HG03045 (cell line): ENCODE results near the gene STUM.

Experiments
- ATAC-seq: cut with Tn5 transposase; IDR thresholded peaks from one replicate; pipeline ENCODE4 v1.9.1; 2021; ENCODE audit warnings: mild to moderate bottlenecking, moderate library complexity; ENCODE audit not compliant: unreplicated experiment

The STUM gene

GRCh38 chr1:226649244-226649643 is 100.7 kb downstream of the STUM start:
- no peak for ATAC-seq

- ATAC-seq: no peak
These were observed 101.2 kb downstream of the STUM start for GRCh38 chr1:226649780-226650179.

GRCh38 chr1:226650236-226650841 is 101.8 kb downstream of the STUM start:
- ATAC-seq: no peak

GRCh38 chr1:226651041-226651731 is 102.6 kb downstream of the STUM start:
- ATAC-seq: no peak

- ATAC-seq: no peak
These were observed 103.2 kb downstream of the STUM start for GRCh38 chr1:226651732-226652105.

- ATAC-seq: no peak
These were observed 104.0 kb downstream of the STUM start for GRCh38 chr1:226652613-226653012.

GRCh38 chr1:226653311-226653921 is 104.9 kb downstream of the STUM start:
- peak; percentile 56 for ATAC-seq

GRCh38 chr1:226654046-226654667 is 105.6 kb downstream of the STUM start:
- no peak for ATAC-seq

- ATAC-seq: no peak
These were observed 106.1 kb downstream of the STUM start for GRCh38 chr1:226654668-226655055.

- no peak for ATAC-seq
These were observed 106.9 kb downstream of the STUM start for GRCh38 chr1:226655251-226656163.

GRCh38 chr1:226656201-226656600 is 107.6 kb downstream of the STUM start:
- no peak for ATAC-seq

GRCh38 chr1:226656601-226657277 is 108.2 kb downstream of the STUM start:
- ATAC-seq: no peak

GRCh38 chr1:226657895-226658545 is 109.5 kb downstream of the STUM start:
- ATAC-seq: no peak

GRCh38 chr1:226658546-226659125 is 110.1 kb downstream of the STUM start:
- ATAC-seq: no peak
